Uterus (tissue), 2 donors: ENCODE results near the gene RNF166.

ENCODE experiments used
- POLR2A ChIP-seq, 2 donors: fragments of 450-650 bp; IDR thresholded peaks; one replicate each; pipeline ENCODE4 v1.6.1; 2016; ENCODE audit warnings: antibody characterized with exemption in 2 of 2, mild to moderate bottlenecking in 1 of 2, moderate library complexity in 1 of 2
- TF ChIP-seq, protein P1 (sequence below), 4 experiments: fragments of 200-600 bp in 2 of 4; fragments of 450-650 bp in 2 of 4; sonication (generic) in 2 of 4; IDR thresholded peaks; one replicate each; pipeline ENCODE4 v1.5.1; 2016 to 2019; ENCODE audit warnings: antibody characterized with exemption in 4 of 4, mild to moderate bottlenecking in 2 of 4, moderate library complexity in 1 of 4

DNA sequence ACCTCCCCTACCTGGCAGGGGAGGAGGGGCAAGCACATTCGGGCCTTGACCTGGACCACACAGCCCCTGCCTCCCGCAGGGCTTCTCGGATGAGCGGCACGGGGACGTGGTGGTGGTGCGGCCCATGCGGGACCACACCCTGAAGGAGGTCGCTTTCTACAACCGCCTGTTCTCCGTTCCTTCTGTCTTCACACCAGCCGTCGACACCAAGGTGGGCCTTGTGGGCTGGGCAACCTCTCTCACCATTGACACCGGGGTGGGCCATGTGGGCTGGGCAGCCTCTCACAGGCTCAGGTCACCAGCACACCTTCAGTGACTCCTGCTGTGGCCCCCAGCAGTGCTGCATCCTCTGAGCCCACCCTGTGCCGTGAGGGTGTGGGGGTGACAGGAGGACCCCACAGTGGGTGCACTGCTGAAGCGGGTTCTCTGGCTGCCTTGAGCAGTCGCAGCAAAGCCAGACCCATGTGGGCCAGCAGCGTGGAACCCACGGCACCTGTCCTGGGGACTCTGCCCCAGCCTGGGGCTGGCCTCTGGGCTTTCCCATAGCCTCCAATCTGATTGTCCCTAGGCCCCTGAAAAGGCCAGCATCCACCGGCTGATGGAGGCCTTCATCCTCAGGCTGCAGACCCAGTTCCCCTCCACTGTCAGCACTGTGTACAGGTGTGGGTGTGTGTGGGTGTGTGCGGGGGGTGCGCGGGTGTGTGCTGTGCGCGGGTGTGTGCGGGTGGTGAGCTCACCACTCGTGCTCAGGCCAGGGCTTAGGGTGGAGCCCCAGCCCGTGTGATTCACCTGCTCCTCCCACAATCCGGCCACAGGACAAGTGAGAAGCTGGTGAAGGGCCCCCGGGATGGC, 7.6 kb upstream of the RNF166 start:
- TF ChIP-seq, protein P1, sequence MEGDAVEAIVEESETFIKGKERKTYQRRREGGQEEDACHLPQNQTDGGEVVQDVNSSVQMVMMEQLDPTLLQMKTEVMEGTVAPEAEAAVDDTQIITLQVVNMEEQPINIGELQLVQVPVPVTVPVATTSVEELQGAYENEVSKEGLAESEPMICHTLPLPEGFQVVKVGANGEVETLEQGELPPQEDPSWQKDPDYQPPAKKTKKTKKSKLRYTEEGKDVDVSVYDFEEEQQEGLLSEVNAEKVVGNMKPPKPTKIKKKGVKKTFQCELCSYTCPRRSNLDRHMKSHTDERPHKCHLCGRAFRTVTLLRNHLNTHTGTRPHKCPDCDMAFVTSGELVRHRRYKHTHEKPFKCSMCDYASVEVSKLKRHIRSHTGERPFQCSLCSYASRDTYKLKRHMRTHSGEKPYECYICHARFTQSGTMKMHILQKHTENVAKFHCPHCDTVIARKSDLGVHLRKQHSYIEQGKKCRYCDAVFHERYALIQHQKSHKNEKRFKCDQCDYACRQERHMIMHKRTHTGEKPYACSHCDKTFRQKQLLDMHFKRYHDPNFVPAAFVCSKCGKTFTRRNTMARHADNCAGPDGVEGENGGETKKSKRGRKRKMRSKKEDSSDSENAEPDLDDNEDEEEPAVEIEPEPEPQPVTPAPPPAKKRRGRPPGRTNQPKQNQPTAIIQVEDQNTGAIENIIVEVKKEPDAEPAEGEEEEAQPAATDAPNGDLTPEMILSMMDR (IDR thresholded peaks at IDR 0.05): no peak
- TF ChIP-seq POLR2A (IDR thresholded peaks at IDR 0.05): no peak
